SKM-1 treated with dmso at 0.1 percent for 144 hours (cell line): ENCODE measurements around the gene PYGM.

Experiments used
- DNase-seq: peaks from one replicate; lab custom pipeline; 2025; ENCODE audit not compliant: unreplicated experiment; lab: John Stamatoyannopoulos, UW

The PYGM gene

DNA sequence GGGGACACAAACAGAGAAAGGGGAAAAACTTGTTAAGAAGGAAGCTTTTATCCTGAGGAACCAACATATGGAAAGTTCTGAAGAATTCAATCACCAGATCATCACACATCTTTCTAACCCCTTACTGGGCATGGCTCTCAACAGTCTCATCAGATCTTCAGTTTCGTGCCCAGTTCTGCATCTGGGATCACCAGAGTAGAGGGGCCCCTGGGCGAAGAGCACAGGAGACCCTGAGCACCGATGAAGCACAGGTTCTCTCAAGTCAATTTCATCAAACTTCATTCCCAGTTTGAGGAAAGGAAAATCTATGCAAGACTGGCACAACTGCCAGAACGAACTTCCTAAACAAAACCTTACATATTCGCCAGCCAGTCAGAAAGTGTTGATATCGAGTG lies 8.5 kb upstream of the PYGM start:
- DNase-seq: no peak

DNA sequence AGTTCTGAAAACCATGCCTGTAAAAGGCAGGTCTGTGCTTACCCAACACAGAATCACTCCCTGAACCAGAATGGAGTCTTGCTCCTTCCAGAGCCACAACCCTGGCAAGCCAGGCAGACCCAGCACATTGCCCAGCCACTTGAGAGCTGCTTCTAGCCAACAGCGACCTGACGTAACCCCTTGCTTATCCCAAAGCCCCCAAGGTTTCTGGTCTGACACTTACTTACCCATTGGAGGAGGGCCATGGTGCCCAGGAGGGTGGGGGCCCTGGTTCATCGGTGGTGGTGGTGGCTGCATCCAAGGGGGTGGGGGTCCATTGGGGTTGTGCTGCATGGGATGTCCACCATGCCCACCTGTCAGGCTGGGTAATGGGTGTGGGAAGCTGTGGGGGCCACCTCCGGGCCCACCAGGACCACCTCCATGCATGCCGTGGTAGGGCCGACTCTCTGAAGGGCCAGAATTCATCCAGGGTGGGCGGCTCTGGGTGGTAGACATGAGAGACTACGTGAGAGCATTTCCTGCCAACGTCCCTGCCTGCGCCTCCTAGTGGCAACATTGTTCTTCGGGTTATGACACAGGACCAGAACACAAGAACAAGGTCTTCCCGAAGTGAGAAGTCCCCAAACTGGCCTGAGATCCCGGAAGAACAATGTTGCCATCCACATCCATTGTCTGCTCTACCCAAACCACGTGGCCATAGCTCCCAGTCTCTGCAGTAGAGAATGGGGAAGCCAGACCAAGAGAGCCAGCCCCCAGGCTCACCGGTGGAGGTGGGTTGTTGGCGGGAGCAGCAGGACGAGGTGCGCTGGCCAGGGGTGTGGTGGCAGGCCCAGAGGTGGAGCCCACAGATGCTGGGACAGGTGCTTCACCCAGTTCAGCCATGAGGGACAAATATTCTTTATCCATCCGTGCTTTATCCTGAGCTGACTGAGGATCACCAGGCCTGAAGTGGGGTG lies 7.8 kb upstream of the PYGM start:
- DNase-seq: peak; percentile 37

DNA sequence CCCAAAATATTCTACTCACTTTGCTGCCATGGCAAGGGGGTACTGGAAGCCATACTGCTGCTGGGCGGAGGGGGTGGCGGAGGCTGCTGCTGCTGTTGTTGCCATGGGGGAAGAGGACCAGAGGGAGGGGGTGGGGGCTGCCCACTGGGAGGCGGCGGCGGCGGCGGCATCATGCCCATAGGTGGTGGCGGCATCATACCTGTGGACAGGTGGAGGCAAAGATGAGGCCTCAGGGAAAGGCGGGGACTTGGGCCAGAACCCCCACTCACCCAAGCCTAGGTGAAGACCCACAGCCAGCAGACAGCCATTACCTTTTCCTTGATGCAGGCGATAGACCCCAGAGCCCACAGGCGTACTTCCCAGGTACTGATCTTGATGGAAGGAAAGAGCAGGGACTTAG lies 7.1 kb upstream of the PYGM start:
- DNase-seq: no peak

DNA sequence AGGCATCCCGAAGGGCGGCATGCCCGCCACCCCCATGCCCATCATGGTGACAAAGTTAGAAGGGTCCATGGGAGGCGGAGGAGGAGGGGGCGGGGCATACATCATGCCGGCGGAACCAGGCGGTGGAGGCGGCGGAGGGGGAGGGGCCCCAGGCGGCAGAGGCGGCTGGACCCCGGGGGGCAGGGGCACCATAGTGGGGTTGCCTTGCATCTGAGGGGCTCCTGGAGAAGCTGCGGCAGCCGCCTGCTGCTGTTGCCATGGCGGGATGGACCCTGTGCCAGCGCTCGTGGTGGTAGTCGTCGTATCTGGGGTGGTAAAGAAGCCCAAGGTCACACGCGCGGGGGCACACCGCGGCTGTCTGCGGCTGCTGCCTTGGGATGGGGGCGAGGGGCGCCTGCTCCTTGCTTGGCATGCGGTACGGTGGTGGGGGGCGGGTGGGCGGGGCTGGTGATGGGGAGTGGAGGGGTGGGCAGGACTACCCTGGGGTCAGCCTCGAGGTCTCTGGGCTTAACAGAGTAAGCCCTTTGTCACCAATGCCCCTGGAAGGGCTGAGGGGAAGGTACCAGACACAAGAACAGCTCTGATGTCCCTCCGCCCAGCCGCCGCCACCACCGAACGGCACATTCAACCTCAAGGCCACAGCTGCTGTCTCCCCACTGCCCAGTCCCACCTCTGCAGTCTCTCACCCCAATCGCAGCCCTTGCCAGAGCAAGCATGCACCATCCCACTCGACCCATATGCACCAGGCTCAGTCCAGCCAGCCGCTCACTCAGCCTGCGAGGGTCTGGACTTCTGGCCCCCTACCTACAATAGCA lies 6.3 kb upstream of the PYGM start:
- no peak for DNase-seq

DNA sequence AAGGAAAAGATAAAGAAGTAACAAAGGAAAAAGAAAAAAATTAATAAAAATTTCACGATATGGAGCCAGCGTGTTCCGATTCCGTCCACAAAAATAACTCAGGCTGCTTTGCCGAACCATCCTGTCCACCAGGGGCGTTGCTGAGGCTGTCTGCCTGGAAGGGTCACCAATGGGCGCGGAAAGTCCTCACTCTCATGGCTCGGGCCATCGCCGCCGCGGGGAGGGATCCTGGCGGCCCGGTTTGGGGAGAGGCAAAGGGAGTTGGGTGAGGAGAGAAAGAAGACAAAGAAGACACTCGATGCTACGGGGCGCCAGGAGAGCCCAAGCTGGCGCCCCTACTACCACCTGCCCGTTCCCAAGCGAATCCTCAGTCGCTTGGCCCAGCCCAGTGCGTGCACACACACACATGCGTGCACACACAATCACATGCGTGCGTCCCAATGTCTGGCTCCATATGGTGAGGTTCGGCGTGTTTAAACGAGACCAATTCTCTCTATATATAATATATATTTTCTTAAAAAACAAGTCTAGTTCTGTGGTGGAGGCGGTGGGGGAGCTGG lies 5.6 kb upstream of the PYGM start:
- DNase-seq: no peak

DNA sequence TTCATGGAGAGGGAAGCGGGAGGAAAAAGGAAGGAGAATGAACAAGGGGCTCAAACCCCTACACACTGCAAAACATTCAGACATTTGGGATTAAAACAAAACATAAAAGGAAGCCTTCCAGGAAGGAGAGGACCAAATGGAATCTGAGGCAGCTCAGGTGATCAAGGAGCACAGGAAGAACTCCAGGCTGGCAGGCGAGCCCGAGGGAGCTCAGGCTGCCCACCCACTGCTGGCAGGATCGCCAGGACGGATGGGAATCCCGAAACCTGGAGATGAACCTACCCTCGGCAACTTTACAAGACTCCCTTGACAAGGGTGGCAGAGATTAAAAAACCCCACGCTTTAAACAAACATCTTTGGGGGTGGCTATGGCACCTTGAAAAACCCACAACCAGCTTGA lies 5.0 kb upstream of the PYGM start:
- no peak for DNase-seq

DNA sequence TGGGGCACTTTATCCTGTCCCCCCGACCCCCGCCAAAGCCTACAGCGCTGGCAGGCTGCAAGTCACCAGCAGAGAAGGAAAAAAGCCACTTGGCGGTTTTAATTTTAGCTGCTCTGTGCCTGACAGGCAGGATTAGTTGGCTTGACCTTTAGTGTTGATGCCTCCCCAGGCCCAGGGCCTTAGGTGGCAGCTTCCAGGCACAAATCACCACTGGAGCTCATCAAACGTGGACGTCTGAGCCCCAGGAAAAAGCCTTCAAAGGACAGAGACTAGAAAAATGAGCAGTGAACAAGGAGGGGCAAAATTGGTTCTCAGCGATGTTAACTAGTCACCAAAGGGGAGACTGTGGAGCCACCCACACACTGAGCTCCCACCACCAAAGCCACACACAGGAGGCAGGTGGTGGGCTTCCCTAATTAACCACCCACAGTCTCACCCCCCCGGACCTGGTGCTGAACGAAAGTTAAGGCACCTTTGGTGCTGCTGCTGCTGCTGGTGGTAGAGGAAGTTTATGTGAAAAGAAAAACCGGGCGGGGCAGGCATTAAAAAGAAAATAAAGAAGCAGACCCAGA lies 4.4 kb upstream of the PYGM start:
- DNase-seq: no peak

DNA sequence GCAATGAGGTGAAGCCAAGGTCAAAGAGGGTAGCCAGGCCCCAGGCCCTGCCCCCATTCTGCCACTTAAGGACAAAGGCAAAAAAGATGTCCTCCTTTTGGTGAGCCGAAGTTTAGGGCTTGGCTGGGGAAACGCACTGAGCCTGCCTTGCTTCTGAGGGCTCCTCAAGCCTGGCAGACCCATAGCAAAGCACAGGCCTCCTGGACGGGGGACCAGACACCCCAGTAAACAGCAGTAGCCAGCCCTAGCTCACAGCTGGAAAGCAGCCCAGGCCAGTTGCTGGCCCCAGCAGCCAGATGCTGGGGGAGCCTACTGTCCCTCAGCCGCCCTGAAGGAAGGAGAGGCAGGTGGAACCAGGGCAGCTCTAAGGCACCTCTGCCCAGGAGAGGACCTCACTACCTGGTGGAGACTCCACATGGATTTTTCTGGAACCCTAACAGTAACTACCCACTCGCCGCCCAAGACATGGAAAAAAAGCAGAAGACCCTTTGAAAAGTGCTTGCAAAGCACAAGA lies 3.8 kb upstream of the PYGM start:
- DNase-seq: no peak

DNA sequence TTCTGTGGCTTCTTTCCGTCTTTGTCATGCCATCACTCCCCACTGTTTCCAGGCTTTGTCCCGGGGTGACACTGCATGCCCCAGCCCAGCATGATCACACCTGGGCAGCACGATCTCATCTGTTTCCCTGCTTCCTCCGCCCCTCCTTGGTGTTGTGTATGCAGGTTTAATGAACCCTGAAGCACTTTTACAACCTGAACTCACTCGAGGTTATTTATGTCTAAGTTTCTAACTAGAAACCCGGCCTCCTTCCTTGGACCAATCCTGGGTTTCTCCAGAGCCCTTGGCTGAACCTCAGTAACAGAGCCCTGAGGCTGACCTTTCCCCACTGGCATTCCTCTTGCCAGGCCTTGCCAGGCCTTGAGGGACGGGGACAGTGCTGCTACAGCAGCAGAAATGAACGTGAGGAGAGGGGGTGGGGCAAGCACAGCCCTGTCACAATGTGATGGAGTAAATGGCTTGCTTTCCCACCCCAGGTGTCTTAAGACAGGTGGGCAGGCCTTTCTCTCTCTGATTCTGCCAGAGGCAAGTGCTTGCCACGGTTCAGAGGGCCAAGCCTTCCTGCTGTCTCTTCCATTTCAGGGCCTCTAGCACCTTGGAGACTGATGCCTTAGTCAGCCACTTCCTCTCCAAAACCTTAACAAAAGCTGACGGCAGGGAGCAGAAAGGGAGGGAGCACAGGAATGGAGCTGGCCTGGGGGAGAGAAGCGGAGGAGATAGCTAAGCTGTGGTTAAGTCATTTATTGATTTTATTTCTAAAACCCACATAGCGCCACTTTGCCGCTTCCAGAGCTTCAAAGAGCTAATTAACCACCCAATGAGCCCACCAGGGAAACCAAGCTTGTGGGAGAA lies 3.1 kb upstream of the PYGM start:
- no peak for DNase-seq

DNA sequence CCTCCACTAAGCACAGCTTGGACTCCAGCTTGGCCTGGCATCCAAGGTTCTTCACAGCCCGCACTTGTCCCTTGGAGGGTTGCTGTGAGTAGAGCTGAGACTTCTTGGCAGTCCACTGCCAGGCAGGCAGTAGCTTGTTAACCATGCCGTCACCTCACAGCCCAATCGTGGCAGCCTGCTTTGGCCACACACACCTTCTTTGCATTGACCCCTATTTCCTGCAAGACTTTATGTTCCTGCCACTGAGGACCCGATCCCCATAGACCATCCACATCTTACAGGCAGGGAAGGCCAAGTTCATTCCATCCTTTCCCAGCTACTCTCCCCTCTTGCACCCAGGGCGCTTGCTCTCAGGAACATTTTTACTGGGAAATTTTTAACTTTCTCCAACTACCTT lies 2.5 kb upstream of the PYGM start:
- no peak for DNase-seq

DNA sequence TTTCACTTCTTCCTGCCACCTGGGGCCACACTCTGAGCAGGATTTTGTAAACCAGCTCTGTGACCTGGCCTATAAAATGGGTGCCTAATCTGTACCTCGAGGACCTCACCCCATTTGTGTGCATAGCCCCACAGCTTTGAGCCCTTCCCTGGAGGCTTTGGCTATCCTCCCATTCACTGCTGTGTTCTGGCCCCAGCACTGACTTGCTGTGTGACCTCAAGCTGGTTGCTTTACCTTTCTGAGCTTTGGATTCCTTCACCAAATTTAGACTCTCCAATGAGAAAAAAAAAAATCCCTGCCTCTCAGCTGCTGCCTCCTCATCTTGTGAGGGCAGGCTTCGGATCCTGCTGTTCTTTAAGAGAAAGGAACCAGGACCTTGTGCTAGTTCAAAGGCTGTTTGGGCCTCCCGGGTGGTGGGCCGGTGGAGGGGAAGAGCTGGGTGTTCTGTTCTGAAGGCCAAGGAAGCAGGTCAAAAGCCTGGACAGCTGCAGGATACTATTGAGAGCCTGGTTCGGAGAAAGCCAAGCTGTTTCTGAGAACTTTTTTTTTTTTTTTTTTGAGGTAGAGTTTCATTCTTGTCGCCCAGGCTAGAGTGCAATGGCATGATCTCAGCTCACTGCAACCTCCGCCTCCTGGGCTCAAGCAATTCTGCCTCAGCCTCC lies 1.1 kb upstream of the PYGM start:
- no peak for DNase-seq

DNA sequence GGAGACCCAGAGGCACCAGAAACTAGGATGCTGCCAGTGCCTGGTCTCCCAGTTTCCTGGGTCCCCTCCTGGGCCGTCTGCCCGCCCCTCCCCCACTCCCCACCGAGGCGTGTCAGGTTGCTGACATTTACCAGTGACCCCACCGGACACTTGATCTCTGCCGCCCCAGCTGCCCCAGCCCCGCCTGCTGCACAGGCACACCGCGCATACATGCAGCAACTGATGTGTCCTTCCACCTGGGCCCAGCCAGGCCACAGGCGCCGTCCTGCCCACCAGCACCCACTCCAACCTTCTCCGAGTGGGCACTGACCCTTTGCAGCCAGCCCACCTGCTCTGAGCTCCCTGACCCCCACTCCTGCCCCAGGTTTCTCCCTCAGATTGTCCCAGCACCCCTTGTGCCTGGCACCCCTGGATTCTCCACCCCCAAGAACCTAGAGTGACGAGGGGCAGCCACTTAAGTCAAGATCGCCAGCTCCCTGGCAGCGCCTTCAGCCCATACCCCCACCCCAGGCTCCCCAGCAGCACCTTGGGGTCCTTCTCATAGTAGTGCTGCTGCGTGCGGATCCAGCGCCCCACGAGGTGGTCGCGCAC lies 548 bp downstream of the PYGM start:
- no peak for DNase-seq

DNA sequence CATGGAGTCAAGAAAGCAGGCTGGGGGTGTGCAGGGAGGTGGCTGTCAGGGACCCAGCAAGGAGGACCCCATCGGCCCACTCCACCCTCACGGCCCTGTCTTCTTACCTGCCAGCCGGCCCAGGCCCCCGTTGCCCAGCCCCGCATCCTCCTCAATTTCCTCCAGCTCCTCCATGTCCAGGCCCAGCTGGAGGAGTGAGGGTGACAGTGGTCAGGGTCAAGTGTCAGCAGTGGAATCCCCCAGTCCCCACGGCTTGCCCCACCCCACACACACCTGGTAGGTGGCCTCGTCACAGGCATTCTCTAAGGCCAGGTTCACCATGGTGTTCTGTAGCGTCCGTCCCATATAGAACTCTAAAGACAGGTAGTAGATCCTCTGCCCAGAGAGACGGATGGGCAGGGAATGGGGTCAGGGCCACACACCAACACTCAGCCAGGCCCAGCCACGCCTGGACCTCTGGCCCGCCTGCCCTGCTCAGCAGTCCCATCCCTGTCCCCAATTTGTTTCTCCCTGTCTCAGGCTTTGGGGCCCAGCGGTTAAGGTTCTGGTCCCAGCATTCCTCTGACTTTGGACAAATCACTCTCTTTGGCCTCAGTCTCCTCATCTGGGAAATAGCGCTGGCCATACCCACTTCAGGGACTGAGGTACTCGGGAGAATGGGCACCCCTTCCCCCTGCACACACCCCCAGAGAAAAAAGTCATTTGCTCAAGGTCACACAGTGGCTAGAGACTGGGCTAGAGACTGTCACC lies 1.3 kb downstream of the PYGM start:
- no peak for DNase-seq

DNA sequence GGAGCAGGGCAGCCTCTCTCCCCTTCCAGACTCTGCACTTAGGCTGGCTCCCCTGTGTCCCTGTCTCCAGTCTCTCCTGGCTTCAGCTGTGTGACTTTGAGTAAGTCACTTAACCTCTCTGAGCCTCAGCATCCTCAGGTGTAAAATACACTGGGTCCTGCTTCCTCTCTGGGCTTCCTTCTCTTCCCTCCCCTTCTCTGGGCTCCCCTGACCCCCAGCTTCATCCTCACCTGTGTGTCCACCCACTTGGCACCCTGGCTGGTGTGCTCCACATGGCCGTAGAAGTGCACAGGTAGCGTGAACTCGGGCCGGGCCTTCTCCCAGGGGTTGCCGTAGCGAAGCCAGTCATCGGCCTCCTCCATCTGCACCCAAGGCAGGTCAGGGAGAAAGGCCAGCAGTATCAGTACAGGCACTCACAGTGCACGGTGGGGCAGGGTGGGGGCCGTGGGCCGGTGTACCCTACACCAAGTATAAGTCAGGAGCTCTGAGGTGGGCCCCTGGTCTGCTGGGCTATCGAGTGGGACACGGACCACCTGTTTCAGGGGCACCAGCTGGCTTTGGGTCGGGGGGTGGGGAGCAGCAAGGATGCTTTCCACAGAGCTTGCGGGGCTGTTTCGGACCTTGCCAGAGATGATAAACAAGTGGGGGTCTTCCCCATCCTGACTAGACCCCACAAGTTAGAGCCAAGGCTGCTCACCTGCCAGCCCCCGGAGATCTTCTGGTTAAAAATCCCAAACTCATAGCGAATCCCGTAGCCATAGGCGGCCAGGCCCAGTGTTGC lies 2.0 kb downstream of the PYGM start:
- DNase-seq: no peak

DNA sequence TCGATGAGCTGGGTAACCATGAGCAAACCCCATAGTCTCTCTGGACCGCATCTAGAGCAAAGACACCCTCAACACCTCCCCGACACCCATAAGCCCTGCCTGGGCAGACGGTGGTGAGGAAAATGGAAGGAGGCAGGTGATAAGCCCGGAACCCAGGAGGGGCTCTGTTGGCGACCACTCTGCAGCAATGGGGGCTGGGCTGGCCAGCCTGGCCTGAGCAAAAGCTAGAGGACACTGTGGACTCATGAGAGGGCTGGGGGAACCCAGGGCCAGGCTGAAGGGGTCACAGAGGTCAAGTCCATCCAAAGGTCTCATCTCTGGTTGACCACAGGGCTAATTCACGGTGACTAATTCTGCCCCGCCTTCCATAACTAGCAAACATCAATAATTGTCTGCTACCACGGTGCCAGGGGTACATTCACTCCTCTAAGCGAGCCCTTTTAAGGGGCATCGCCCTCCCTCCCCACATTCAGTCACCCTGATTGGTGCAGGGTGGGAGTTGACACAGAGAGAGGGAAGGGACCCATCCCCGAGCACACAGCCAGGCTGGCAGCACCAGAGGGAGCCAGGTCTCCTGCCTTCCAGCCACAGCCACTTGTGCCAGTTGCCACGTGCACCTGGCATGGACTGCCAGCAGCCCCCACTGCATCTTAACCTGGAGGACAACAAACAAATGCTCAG lies 4.0 kb downstream of the PYGM start:
- DNase-seq: no peak

DNA sequence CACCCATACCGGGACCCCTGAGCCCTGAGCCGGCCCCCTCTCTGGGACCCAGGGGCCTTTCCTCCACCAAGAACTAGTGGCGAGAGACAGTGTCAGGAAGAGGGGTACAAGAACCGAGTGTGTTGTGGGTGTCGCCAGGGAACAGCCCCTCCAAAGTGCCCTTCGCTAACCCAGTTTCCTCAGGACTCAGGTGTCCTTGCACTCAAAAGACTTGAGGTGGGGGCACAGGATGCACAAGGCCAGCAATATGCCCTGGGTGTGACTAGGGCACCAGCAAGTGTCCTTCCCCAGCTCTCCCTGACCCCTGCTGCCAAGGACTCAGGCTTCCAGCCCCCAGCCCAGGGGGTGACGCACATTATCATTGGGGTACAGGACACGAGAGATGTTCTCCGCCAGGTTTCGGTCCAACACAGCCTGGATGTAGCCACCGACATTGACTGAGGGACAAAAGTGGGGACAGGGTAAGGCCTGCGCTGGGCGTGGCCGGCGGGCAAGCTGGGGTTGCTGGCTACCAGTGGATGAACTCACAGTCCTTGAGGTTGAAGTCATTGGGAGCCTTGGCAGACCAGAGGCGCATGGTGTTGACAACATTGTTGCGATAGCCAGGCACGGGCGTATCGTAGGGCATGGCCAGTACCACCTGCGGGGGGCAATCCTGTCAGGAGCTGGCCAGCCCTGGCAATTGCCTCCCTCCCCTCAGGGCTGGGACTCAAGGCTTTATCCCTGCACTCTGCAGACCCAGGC lies 4.7 kb downstream of the PYGM start:
- no peak for DNase-seq
